GM12878 (cell line): ENCODE measurements around the gene THTPA.

Experiments
- EP300 ChIP-seq, 2 experiments: fragments of 150-350 bp in 1 of 2; IDR thresholded peaks; 2 replicates each; pipeline ENCODE4 v1.6.1; 2011 to 2012; ENCODE audit warnings: low read depth in 2 of 2, low read length in 2 of 2, borderline replicate concordance in 1 of 2, improper control_type of control experiment in 1 of 2, inconsistent platforms in 1 of 2; ENCODE audit not compliant: control insufficient read depth in 1 of 2
- EZH2 ChIP-seq: IDR thresholded peaks from 2 replicates; pipeline ENCODE4 v1.6.1; 2012; ENCODE audit warnings: low read depth, mild to moderate bottlenecking, control low read depth, inconsistent platforms, low read length, borderline replicate concordance; ENCODE audit not compliant: control insufficient read depth
- HCFC1 ChIP-seq: fragments of 150-350 bp; IDR thresholded peaks from 2 replicates; pipeline ENCODE4 v1.6.1; 2014; ENCODE audit warnings: low read length
- IRF4 ChIP-seq: IDR thresholded peaks from 2 replicates; pipeline ENCODE4 v1.6.1; 2011; ENCODE audit warnings: low read depth, low read length
- NFYB ChIP-seq: IDR thresholded peaks from 2 replicates; pipeline ENCODE4 v1.6.1; 2011; ENCODE audit warnings: low read depth, mild to moderate bottlenecking, low read length, improper control_type of control experiment, moderate library complexity; ENCODE audit not compliant: insufficient read depth
- NR2C2 ChIP-seq: IDR thresholded peaks from 2 replicates; pipeline ENCODE4 v1.6.1; 2011; ENCODE audit warnings: borderline replicate concordance, low read depth; ENCODE audit not compliant: control insufficient read depth, insufficient read length
- POLR2AphosphoS2 ChIP-seq: IDR thresholded peaks from 2 replicates; pipeline ENCODE4 v1.6.1; 2011; ENCODE audit warnings: low read depth, mild to moderate bottlenecking, low read length, improper control_type of control experiment, moderate library complexity
- RELA ChIP-seq: fragments of 450-650 bp; IDR thresholded peaks from 2 replicates; pipeline ENCODE4 v1.8.0; 2014; ENCODE audit warnings: borderline replicate concordance; ENCODE audit not compliant: partially characterized antibody
- RUNX3 ChIP-seq: IDR thresholded peaks from 2 replicates; pipeline ENCODE4 v1.6.1; 2012; ENCODE audit warnings: low read length, inconsistent platforms
- YY1 ChIP-seq: IDR thresholded peaks from 2 replicates; pipeline ENCODE4 v1.6.1; 2011; ENCODE audit warnings: low read depth, mild to moderate bottlenecking, low read length
- ZSCAN29 ChIP-seq: fragments of 450-650 bp; IDR thresholded peaks from 2 replicates; pipeline ENCODE4 v1.6.1; 2017; ENCODE audit warnings: mild to moderate bottlenecking, moderate library complexity
- TF ChIP-seq, protein P1 (sequence below): IDR thresholded peaks from 2 replicates; pipeline ENCODE4 v1.6.1; 2012; ENCODE audit warnings: mild to moderate bottlenecking, low read depth, low read length
- TF ChIP-seq, protein P2 (sequence below), 3 experiments: IDR thresholded peaks in 2 of 3; conservative IDR thresholded peaks in 1 of 3; 2 replicates each; pipeline ENCODE4 v1.5.1; 2011; ENCODE audit warnings: low read depth in 3 of 3, low read length in 3 of 3, mild to moderate bottlenecking in 3 of 3, control low read depth in 2 of 3, moderate library complexity in 2 of 3, inconsistent platforms in 1 of 3, mixed read lengths in 1 of 3; ENCODE audit not compliant: control insufficient read depth in 2 of 3, insufficient read depth in 1 of 3; ENCODE audit errors: extremely low read depth in 1 of 3

DNA sequence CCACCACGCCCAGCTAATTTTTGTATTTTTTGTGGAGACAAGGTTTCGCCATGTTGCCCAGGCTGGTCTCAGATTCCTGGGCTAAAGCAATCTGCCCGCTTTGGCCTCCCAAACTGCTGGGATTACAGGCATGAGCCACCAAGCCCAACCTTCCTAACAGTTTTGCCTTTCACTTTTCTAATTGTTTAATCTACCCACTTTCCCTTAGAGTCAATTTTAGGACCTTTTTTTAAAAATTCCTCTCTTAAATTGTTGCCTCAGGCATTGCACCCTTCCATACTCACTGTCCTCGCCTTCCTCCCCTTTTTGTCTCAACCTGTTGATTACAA, 16.0 kb upstream of the THTPA start:
- TF ChIP-seq NR2C2 (no peak), ZSCAN29 (no peak), YY1 (no peak), RUNX3 (no peak), NFYB (no peak), EZH2 (no peak), HCFC1 (no peak), RELA (no peak), POLR2AphosphoS2 (no peak), IRF4 (no peak), EP300 (IDR thresholded peaks at IDR 0.05; ENCODE audit: borderline replicate concordance in 1 of 2, control insufficient read depth in 1 of 2, low read depth in 2 of 2, low read length in 2 of 2) (no peak)
- TF ChIP-seq, protein P1, sequence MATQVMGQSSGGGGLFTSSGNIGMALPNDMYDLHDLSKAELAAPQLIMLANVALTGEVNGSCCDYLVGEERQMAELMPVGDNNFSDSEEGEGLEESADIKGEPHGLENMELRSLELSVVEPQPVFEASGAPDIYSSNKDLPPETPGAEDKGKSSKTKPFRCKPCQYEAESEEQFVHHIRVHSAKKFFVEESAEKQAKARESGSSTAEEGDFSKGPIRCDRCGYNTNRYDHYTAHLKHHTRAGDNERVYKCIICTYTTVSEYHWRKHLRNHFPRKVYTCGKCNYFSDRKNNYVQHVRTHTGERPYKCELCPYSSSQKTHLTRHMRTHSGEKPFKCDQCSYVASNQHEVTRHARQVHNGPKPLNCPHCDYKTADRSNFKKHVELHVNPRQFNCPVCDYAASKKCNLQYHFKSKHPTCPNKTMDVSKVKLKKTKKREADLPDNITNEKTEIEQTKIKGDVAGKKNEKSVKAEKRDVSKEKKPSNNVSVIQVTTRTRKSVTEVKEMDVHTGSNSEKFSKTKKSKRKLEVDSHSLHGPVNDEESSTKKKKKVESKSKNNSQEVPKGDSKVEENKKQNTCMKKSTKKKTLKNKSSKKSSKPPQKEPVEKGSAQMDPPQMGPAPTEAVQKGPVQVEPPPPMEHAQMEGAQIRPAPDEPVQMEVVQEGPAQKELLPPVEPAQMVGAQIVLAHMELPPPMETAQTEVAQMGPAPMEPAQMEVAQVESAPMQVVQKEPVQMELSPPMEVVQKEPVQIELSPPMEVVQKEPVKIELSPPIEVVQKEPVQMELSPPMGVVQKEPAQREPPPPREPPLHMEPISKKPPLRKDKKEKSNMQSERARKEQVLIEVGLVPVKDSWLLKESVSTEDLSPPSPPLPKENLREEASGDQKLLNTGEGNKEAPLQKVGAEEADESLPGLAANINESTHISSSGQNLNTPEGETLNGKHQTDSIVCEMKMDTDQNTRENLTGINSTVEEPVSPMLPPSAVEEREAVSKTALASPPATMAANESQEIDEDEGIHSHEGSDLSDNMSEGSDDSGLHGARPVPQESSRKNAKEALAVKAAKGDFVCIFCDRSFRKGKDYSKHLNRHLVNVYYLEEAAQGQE: no peak
- TF ChIP-seq, protein P2, sequence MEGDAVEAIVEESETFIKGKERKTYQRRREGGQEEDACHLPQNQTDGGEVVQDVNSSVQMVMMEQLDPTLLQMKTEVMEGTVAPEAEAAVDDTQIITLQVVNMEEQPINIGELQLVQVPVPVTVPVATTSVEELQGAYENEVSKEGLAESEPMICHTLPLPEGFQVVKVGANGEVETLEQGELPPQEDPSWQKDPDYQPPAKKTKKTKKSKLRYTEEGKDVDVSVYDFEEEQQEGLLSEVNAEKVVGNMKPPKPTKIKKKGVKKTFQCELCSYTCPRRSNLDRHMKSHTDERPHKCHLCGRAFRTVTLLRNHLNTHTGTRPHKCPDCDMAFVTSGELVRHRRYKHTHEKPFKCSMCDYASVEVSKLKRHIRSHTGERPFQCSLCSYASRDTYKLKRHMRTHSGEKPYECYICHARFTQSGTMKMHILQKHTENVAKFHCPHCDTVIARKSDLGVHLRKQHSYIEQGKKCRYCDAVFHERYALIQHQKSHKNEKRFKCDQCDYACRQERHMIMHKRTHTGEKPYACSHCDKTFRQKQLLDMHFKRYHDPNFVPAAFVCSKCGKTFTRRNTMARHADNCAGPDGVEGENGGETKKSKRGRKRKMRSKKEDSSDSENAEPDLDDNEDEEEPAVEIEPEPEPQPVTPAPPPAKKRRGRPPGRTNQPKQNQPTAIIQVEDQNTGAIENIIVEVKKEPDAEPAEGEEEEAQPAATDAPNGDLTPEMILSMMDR (IDR thresholded peaks at IDR 0.05 in 2 of 3, conservative IDR thresholded peaks at IDR 0.05 in 1 of 3; ENCODE audit: control insufficient read depth in 2 of 3, extremely low read depth in 1 of 3, insufficient read depth in 1 of 3, low read depth in 3 of 3, low read length in 3 of 3): no peak
